BE2C (cell line): ENCODE results near the gene LGMN.

Experiments used
- DNase-seq: peaks from one replicate; pipeline ENCODE4 v3.0.0-alpha.2; 2020
- H3K27me3 ChIP-seq: fragments of 250-450 bp; sonication (Bioruptor Pico); 2 replicates; pipeline ENCODE4 v1.5.1; 2020; ENCODE audit warnings: mild to moderate bottlenecking
- H3K36me3 ChIP-seq: fragments of 250-450 bp; sonication (Bioruptor Pico); 2 replicates; pipeline ENCODE4 v1.5.1; 2020; ENCODE audit warnings: mild to moderate bottlenecking
- H3K4me1 ChIP-seq: fragments of 250-450 bp; sonication (Bioruptor Pico); 2 replicates; pipeline ENCODE4 v1.5.1; 2020
- H3K4me3 ChIP-seq: 2 replicates; pipeline ENCODE4 v1.5.1; 2011; ENCODE audit warnings: low read depth, low read length
- H3K9me3 ChIP-seq: fragments of 250-450 bp; sonication (Bioruptor Pico); 2 replicates; pipeline ENCODE4 v1.5.1; 2020
- TF ChIP-seq, protein P1 (sequence below): IDR thresholded peaks from 2 replicates; pipeline ENCODE4 v1.5.1; 2012; ENCODE audit warnings: mild to moderate bottlenecking, low read depth, low read length

The LGMN gene

DNA sequence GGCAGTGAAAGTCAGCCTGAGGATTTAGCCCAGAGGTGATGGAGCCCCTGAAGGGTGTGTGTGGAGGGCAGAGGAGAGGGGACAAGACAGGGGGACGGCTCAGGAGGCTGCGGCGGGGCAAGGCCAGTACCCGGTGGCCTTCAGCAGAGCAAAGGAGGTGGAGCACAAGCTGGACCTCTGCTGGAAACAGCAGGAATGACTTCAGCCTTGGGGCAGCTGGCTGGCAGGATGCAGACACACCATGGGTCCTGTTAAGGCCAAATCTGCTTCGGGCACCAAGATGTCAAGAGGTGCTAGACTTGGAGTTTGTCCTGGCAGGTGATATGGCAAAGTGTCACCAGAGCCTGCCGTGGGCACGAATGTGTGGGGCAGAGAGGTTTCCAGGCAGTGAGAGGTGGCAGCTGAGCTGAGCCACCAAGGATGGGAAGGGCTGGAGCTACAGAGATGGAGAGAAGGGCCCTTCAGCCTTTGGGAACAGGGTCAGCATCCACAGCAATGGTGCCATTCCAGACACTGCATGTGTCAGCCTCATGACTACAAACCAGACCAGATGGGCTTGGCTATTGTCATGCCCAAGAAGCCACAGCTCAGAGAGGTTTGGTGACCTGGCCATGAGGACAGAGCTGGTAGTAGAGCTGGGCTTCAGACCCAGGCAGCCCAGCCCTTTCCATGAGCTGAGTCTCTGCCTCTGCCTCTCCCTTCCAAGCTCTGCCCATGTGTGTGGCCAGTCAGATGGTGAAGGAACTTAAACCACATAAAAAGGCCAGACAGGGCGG lies 91.9 kb downstream of the LGMN start:
- H3K27me3 ChIP-seq = no peaks in the 10 kb centered on the region
- no peak overlapping the region for H3K4me3 ChIP-seq
- no peaks in the 10 kb centered on the region for H3K9me3 ChIP-seq
- no peaks in the 10 kb centered on the region for H3K4me1 ChIP-seq
- no peak for DNase-seq
- no peaks in the 10 kb centered on the region for H3K36me3 ChIP-seq
- TF ChIP-seq, protein P1, sequence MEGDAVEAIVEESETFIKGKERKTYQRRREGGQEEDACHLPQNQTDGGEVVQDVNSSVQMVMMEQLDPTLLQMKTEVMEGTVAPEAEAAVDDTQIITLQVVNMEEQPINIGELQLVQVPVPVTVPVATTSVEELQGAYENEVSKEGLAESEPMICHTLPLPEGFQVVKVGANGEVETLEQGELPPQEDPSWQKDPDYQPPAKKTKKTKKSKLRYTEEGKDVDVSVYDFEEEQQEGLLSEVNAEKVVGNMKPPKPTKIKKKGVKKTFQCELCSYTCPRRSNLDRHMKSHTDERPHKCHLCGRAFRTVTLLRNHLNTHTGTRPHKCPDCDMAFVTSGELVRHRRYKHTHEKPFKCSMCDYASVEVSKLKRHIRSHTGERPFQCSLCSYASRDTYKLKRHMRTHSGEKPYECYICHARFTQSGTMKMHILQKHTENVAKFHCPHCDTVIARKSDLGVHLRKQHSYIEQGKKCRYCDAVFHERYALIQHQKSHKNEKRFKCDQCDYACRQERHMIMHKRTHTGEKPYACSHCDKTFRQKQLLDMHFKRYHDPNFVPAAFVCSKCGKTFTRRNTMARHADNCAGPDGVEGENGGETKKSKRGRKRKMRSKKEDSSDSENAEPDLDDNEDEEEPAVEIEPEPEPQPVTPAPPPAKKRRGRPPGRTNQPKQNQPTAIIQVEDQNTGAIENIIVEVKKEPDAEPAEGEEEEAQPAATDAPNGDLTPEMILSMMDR = no peak

DNA sequence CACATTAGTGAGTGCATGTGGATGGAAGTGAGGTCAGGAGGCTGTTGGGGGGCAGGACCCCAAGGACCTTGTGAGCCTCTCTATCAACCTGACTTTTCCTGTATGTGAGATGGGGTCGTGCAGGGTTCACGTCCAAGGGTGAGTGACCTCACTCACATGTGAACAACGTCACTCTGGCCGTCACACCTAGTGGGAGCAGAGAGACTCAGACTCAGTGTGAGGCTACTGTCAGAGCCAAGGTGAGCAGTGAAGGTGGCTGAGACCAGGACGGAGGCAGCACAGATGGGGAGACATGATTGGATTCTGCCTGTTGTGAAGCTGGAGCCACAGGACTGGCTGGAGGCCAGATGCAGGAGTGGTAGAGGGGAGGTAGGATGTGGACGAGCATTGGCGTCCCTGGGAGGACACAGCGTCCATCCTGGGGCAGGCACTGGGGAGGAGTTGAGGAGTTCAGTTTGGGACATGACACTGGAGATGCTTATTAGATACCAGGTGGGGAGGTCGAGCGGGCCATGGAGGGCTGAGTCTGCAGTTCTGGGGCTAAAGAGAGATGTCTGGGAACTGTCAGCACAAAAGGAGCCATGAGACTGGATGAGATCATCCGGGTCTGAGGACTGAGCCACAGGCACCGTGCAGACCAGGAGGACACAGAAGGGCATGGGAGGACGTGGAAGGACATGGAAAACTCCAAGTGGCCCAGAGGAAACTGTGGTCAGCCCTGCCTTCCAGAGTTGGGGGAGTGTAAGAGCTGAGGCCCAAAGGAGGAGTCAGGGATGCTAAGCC lies 92.8 kb downstream of the LGMN start:
- Histone ChIP-seq H3K9me3 (no peaks in the 10 kb centered on the region), H3K4me3 (no peak overlapping the region), H3K27me3 (no peaks in the 10 kb centered on the region), H3K4me1 (no peaks in the 10 kb centered on the region), H3K36me3 (no peaks in the 10 kb centered on the region)
- TF ChIP-seq, protein P1 = no peak
- DNase-seq = no peak

DNA sequence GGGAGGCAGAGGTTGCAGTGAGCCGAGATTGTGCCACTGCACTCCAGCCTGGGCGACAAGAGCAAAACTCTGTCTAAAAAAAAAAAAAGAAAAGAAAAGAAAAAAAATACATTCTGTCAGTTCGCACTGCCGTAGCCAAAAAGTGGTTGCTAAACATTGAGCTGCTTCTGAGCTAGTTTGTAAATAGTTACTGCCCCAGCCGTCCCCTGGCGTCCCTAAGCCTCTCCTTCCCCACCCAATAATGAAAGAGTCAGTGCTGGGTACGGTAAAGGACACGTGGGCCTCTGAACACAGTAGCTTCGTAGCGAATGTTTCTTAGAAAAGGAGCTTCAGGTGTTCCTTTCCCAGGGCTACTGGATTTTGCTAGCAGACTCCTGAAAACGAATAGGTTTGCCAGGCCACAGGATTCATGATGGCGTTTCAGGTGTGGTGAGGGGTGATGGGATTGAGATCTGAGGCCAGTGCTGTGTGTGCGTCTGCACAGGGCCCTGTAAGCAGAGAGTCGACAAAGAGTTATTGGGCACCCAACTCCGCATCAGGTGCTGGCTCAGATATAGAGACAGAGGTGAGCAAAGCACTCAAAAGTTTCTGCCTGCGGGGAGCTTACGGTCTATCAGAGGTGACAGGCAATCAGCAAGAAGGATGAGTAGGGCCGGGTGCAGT lies 94.1 kb downstream of the LGMN start:
- TF ChIP-seq, protein P1 = no peak
- Histone ChIP-seq H3K27me3 (no peaks in the 10 kb centered on the region), H3K4me3 (no peak overlapping the region)

More for the DNA sequence above, 94.1 kb downstream of the LGMN start:
- Histone ChIP-seq H3K4me1 (no peaks in the 10 kb centered on the region), H3K36me3 (no peaks in the 10 kb centered on the region), H3K9me3 (no peaks in the 10 kb centered on the region)
- no peak for DNase-seq
